Prostate gland (tissue), 2 donors: Measurements from ENCODE around the gene NUFIP2.

Experiments used
- CTCF ChIP-seq, 4 experiments: fragments of 200-600 bp in 2 of 4; fragments of 450-650 bp in 2 of 4; sonication (generic) in 2 of 4; IDR thresholded peaks; 1 replicate in 3 of 4; 2 replicates in 1 of 4; pipeline ENCODE4 v1.5.1; 2016 to 2019; ENCODE audit warnings: antibody characterized with exemption in 4 of 4, mild to moderate bottlenecking in 2 of 4, moderate library complexity in 2 of 4
- POLR2A ChIP-seq: fragments of 450-650 bp; IDR thresholded peaks from one replicate; pipeline ENCODE4 v1.6.1; 2016; ENCODE audit warnings: antibody characterized with exemption, mild to moderate bottlenecking

- TF ChIP-seq POLR2A (no peak), CTCF (IDR thresholded peaks at IDR 0.05) (no peak)
Observed at GRCh38 chr17:29331708-29332085, 37.7 kb upstream of the NUFIP2 start.
